Right ventricle myocardium inferior (tissue), 1 donor: ENCODE measurements around the gene SYVN1. TPM values are rescaled to one million over a fixed set of nuclear protein-coding genes. Genes with fewer than 3 reads are reported as not detected.
"Not testable (repeated sequence)": the region's sequence is repeated elsewhere in the genome, so short reads cannot be mapped to it uniquely, and the experiment has no call there.

Experiments used
- ATAC-seq: fragments of 200-7000 bp; cut with Tn5 transposase; one replicate; pipeline ENCODE4 v1.9.1; 2020; ENCODE audit warnings: mild to moderate bottlenecking, moderate library complexity
- DNase-seq: peaks from one replicate; pipeline ENCODE4 v3.0.0; 2021; ENCODE audit errors: missing footprints
- intact Hi-C: fragments of 100-400 bp; cut with DNase I; formaldehyde crosslinking; loops from one replicate; pipeline ENCODE4 v1.11.0; 2022
- long read RNA-seq: library from polyadenylated mRNA; unstranded; transcript quantifications from one replicate; pipeline ENCODE4 v2.0.0, GENCODE V29; 2021
- total RNA-seq: library from RNA; stranded (reverse); fragmentation: NEBNext Ultra II Directional; extraction: Animal tissue kit (Norgen Biotek cat#: 25700); gene quantifications from one replicate; pipeline ENCODE4 v1.2.1, GENCODE V29; 2021
- donor health status: DM: no; HTN: yes; CAD: no; lungs with severe emphysema.

The SYVN1 gene
- total RNA-seq: 27.1 TPM
- long read RNA-seq, partial matches to known transcripts: 5 of 7 reads
- long read RNA-seq, other reads (novel, unspliced or antisense): 0 of 7 reads

DNA sequence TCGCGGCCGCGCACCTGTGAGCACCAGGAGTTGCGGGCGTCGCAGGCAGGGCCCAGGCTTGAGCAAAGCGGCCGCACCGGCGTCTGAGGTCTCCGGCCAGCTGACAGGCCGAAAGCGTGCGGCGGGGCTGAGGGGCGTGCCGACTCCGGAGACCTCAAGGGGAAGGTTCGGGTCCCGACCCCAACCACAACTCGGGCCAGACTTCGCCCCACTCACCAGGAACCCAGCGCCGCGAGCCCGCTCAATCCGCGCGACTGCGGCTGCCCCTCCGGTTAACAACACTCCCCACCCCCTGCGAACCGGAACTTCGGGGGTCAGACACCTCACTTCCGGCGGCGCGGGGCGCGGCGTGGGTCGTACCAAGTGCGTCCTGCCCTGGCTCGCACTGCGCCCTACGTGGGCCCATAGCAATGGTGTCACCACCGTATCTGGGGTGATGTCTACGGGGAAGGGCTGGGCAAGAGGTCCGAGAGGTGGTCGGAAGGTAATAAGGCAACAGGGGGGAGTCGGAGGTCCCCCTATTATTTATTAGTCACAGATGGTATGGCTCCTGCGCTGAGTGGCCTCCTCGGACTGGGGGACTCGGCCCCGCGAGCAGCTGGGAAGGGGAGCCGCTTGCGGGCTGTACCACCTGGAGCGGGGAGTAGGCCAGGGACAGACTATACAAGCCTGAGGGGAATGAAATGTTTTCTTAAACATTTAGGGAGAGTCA is at the start of gene SYVN1:
TSS of gene SYVN1 (minus strand) at position 280 of the 712 bp plus-strand sequence. CDS start 918 bp downstream, outside the sequence.
- DNase-seq: peak; percentile 95
- peak; percentile 93 for ATAC-seq
- intact Hi-C loops: loop anchor here (1.0 kb wide), 1 partner anchor 47 kb away; the partner anchor contains the start of gene CAPN1

DNA sequence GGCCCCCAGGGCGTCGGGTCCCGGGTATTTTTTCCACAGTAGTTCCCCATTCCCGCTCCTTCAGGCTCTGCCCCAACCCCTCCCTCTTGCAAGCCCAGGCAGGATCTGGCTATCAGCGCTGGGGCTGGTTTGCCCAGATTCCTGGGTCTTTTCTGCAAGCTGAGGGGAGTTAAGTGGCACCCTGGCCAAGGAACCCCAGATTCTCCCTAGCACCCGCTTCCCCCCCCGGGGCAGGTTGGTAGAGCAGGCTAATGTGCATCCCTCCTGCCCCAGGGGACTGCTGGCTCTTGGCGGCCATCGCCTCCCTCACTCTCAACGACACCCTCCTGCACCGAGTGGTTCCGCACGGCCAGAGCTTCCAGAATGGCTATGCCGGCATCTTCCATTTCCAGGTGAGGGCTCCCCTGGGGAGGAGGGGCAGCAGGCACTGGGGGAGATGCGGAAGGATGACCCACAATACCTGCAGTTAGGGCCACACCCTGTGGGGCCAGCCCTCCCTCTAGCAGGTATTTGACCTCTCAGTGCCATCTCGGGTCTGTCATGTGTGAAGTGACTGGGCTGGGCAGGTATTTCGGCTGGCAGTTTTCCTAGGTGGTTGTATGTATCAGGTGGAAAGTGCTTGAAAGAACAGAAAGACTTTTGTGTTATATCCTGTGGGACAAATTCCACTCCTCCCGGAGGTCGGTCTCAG is 49.0 kb upstream of the SYVN1 start:
- no peak for ATAC-seq
- intact Hi-C loops: loop anchor here (5.0 kb wide), 1 partner anchor 171 kb away; the partner anchor contains the start of gene ARL2
- DNase-seq: no peak

DNA sequence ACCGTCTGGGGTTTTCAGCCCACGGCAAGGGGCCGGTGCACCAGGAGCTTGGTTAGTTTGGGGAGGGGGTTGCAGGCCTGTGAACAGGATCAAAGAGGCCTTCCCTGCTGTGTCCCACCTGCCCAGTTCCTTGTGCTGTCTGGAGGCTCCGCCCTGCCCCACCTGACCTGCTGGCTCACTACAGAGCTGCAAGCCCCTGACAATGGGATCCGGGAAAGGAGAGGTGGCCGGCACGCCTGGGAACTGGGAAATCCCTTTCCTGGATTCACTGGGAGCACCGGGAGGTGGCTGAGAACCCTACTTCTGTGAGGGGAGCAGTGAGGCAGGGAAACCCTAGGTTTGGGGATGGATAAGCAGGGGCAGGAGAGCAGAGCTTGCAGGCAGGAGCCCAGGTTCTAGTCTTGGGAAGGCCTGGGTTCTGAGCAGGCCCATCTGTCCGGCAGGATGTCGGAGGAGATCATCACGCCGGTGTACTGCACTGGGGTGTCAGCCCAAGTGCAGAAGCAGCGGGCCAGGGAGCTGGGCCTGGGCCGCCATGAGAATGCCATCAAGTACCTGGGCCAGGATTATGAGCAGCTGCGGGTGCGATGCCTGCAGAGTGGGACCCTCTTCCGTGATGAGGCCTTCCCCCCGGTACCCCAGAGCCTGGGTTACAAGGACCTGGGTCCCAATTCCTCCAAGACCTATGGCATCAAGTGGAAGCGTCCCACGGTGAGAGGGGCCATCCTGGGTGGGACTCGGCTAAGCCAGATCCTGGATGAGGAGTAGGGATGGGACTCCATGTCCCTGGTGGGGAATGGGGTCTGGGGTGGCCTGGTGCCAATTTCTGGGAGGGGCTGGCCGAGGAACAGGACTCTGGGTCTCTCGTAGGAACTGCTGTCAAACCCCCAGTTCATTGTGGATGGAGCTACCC is 48.2 kb upstream of the SYVN1 start:
- ATAC-seq (peak; percentile 23), DNase-seq (no peak)
- intact Hi-C loops: loop anchor here (5.0 kb wide), 1 partner anchor 170 kb away; the partner anchor contains the start of gene ARL2

DNA sequence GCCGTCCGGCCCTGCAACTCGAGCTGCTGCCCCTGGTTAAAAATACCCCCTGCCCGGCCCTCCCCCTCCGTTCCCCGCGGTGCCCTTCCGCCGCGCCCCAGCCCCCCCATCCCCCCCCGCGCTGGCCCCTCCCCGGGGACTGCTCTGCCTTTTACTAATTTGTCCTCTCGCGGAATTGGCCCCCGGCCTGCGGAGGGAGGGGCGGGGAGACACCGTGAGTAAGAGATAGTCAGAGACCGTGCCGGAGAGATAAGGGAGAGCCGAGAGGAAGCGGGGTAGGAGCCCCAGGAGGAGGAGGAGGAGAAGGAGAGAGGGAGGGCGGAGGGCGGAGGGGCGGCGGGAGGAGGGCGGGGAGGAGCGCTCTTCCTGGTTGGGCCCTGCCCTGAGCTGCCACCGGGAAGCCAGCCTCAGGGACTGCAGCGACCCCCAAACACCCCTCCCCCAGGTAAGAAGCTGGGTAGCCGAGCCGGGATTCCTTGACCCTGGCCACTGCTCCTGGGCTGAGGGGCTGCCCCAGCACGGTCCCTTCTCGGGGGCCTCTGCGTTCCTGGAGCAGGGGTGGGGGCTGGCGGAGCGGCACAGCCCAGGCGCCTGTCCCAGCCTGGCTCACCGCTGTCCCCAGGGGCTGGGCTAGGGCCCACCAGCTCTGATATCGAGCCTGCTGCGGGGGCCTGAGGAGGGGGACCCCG is 47.4 kb upstream of the SYVN1 start, which contains the start of gene CAPN1:
TSS of gene CAPN1 (plus strand) at position 360 of the 689 bp plus-strand sequence. CDS start 774 bp downstream, outside the sequence.
- ATAC-seq: peak; percentile 88
- peak; percentile 90 for DNase-seq
- intact Hi-C loops: loop anchor here (1.0 to 5.0 kb wide), 2 partner anchors 47 to 169 kb away; partner anchors contain the start of genes ARL2 and SYVN1

DNA sequence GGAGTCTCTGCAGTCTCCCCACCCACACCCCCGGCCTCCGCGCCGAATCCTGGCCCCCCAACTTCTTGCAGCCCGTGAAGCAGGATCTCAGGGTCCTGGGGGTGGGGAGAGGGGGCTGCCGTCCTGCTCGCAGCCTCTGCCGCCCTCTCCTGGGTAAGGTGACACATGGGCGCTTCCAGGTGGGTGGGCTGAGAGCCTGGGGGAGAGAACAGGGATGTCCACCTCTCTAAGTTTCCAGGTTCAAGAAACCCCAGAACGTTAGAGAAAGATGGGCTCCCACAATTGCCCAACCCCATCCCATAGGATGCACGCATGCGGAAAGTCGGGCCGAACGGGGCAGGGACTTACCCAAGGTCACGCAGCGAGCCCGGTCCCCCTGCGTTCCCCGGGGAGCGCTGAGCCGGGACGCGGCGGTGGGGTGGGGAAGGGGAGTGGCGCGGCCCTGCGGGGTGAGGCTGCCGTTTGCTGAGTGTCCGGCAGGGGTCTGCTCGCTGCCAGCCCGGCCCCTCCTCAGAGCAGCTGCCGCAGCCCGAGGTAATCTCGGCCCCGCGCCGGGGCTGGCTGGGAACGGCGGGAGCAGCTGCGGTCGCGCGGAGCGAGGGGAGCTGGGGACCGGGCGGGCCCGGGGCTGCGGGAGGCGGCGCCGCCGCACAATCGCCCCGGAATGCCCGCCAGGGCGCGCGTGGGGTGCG is 46.7 kb upstream of the SYVN1 start:
- ATAC-seq (peak; percentile 52), DNase-seq (peak; percentile 80)
- intact Hi-C loops: loop anchor here (1.0 to 5.0 kb wide), 2 partner anchors 47 to 169 kb away; partner anchors contain the start of genes ARL2 and SYVN1

DNA sequence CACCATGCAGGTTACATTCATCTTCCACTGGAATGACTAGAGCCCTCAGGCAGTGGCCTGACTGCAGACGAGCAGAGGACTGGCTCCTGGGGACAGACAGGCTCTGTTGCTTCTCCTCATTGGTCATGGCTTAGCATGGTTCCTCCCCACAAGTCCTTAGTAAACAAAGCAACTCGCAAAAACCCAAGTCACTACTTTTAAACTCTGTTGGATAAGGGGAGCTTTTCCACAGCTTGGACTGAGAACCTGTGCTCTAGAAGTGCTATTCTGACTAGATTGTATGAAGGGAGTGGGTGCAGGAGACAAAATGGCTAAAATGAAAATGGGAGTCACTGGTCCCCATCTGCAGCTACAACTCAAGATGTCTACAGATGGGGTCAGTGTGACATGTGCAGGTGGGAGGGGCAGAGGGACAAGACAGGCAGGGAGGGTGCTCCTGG is 40.3 kb upstream of the SYVN1 start:
- ATAC-seq, DNase-seq, intact Hi-C loops: not testable (repeated sequence)

DNA sequence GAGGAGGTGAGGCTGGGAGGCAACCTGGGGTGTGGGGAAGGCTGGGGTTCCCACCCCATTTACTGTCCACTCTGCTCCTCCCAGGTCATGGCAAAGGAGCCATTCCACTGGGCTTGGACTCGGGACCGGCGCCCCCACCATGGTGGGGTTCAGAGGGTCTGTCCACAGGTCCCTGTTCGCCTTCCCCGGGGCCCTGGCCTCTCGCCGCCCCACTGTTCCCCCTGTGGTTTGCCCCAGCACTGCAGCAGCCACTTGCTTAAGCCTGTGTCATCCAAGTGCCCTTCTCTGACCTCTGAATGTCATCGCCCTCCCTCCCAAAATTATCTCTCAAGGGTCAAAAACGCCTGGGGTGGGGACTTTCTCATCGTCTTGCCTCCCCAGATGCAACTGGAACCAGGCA is 38.3 kb upstream of the SYVN1 start:
- intact Hi-C loops: no loop called here
- DNase-seq (no peak), ATAC-seq (no peak)

DNA sequence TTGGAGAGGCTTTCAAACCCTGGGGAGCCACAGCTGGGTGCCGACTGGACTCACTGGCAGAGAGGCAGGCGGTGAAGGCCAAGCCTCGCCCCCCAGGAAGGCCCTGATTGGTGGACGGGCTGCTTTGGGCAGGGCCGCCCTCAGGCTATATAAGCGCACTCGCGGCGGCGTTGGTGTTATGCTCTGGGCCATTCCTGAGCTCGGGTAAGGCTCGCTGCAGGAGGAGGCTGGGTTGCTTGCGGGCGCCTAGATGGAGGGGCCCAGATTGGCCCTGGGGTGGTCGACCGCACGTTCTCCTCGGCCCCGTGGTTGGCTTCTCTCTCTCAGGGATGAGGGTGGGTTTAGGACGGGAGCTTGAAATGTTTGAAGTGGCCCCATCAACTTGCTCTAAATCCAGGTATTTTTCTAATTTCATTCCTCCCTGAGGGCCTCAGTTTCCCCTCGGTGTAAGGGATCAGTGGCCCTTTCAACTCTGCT is 35.8 kb upstream of the SYVN1 start, which contains the start of gene SPDYC:
TSS of gene SPDYC (plus strand) at position 176 of the 477 bp plus-strand sequence. CDS start 1,125 bp downstream, outside the sequence.
- ATAC-seq (no peak), DNase-seq (no peak)
- intact Hi-C loops: no loop called here

DNA sequence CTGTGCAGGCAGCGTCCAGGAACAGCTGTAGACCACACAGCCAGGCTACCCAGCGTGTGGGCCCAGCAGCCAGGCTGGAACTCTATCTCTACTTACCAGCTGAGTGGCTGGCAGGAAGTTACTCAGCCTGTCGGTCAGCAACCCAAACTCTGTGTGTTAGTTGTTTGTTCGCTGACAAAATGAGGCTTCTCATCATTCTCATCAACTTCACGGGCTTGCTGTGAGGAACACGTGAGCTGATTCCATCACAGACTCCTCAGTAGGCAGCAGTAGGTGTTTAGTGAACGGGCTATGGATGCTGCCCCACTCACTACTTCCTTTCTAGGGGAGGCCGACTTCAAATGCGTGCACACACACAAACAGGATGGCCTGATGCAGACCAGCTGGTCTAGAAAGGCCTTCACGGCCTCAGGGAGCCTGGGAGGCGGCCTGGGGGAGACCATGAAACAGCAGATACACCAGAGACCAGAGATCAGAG is 34.9 kb upstream of the SYVN1 start:
- ATAC-seq (no peak), DNase-seq (no peak)
- intact Hi-C loops: no loop called here

DNA sequence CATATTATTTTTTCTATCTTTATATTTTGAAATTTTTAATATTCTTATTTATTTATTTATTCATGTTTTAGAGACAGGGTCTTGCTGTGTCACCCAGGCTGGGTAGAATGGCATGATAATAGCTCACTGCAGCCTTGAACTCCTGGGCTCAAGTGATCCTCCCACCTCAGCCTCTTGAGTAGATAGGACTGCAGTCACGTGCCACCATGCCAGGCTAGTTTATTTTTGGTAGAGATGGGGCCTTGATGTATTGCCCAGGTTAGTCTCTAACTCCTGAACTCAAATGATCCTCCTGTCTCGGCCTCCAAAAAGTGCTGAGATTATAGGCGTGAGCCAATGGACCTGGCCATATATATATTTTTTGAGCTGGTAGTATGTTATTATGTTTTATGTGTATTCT is 33.3 kb upstream of the SYVN1 start:
- intact Hi-C loops: no loop called here
- DNase-seq: no peak
- no peak for ATAC-seq

DNA sequence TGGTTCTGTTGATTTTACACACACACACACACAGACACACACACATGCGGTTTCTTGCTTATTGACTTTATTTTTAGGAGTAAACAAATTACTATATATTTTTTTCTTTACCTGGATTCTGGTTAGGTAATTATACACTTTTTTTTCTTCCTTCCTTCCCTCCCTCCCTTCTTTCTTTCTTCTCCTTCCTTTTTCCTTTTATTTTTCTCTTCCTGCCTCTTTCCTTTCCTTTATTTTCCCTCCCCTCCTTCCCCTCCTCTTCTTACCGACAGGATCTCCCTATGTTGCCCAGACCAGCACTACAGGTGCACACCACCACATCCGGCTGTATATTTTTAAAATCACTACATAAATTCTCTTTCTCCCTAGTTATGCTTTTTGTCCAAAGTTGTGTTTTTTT is 32.6 kb upstream of the SYVN1 start:
- no peak for ATAC-seq
- intact Hi-C loops: no loop called here
- DNase-seq: no peak

DNA sequence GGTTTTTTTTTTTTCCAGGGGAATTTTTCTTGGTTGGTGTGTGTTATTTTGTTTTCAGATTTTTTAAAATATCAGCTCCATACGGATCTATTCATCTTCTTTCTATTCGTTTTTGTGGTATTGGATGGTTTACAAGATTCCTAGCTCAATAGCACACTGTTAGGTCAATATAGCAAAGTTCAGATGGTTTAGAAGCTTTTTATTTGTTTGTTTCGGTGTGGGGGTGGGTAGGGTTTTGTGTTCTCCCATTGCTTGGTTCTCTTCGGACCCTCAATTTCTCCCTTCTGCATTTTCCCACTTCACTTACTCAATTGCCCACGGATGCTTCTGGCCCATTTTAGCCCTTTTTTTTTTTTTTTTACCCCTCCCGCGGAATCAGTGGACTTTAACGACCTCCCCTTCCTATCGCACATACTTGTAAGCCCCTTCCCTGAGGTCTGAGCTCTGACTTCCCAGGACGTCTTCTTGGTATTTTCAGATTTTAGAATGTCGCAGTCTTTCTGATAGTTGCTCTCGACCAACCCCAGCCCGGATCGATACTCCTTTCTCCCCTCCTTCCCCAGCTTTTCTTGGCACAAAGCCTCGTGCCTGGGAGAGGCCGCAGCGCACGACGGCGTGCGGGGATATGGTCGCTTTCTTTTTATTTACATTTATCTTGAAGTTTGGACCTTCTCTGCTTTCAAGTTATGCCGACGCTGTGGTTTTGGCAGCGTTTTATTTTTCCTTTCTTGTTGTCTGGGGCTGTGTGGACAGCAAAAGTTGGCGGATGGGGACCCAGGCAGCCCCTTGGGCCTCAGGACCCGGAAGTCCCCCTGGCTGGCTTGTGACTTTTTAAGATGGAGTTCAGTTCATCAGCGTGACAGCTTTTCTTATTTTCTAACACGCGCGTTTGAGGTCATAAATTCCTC is 31.3 kb upstream of the SYVN1 start:
- DNase-seq (no peak), ATAC-seq (no peak)
- intact Hi-C loops: no loop called here

DNA sequence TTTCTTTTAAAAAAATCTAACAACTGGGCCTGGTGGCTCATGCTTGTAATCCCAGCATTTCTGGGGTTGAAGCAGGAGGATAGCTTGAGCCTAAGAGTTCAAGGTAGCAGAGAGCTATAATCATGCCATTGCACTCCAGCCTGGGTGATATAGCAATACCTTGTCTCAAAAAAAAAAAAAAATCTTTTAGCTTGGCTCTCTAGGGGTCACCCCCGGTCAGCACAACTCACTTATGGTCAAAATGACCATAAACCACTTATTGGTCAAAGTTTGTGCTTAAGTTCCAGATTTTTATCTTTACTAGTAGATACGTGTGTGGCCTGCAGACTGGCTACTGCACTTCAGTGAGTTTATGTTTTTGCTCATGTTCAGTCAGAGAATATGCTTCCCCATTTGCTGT is 29.4 kb upstream of the SYVN1 start:
- ATAC-seq: no peak
- intact Hi-C loops: no loop called here
- DNase-seq: no peak

DNA sequence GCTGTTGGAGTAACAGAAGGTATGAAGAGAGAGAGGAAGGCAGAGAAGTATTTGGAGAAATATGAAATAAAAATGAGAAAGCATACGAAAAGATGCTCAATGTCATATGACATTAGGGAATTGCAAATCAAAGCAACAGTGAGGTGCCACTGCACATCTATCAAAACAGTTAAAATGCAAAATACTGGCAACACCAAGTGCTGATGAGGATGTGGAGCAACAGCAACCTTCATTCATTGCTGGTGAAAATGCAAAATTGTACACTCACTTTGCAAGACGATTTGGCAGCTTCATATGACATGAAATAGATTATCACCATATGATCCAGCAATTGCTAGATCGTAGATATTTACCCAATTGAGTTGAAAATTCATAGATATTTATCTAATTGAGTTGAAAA is 26.3 kb upstream of the SYVN1 start:
- intact Hi-C loops: no loop called here
- ATAC-seq: no peak
- DNase-seq: no peak

DNA sequence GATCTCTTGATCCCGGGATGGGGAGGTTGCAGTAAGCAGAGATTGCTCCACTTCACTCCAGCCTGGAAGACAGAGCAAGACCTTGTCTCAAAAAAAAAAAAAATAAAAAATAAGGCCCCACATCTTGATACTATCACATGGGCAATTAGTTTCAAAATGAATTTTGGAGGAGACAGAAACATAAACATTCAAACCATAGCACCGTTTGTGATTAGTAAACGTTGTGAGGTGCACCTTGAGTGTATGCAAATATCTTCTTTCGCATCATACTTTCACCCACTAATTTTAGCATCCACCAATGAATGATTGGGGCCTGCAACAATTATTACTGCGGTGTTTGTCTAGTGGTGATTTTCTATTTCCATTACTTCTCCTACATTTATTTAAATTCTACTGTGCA is 24.7 kb upstream of the SYVN1 start:
- no peak for ATAC-seq
- DNase-seq: no peak
- intact Hi-C loops: no loop called here

DNA sequence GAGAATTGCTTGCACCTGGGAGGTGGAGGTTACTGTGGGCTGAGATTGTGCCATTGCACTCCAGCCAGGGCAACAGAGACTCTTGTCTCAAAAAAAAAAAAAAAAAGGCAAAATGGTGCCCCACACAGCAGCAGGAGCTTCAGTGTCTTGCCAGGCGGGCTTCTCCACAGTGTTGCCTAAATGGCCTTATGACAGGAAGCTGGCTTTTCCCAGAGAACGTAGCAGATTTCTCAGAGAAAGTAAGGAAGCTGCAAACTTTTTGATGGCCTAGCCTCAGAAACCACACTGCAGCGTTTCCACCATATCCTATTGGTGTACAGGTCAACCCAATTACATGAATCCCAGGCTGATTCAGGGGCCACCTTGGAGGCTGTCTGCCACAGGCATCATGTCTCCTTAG is 23.0 kb upstream of the SYVN1 start:
- intact Hi-C loops: no loop called here
- no peak for ATAC-seq
- DNase-seq: no peak
